IPS-NIHi7 (cell line): ENCODE results near the gene PANK3.
A peak's percentile ranks its signal among the peaks of the same experiment; 100 is the strongest.
"Not testable (repeated sequence)": the region's sequence is repeated elsewhere in the genome, so short reads cannot be mapped to it uniquely, and the experiment has no call there.

ENCODE experiments used
- DNase-seq: peaks from one replicate; pipeline ENCODE4 v3.0.0; 2012; ENCODE audit warnings: mixed read lengths; ENCODE audit errors: extremely low spot score

Gene PANK3

DNA sequence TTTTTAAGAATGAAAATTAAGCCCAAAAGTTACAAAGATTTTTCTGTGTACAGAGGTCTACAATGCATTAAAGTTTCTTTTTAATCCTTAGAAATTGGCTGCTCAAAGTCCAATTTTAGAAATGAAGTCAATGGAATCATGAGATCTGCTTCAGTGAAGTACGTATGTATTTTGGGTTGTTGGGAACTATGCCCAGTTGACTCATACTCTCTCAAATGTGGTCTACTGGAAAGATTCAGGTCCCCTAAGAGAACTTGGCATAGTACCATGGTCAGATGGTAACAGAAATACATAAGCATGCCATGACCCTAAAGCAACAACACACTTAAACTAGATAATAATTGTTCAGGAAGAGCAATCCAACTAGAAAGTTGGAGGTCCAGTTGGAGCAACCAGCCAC is 27.0 kb downstream of the PANK3 start:
- DNase-seq = no peak

DNA sequence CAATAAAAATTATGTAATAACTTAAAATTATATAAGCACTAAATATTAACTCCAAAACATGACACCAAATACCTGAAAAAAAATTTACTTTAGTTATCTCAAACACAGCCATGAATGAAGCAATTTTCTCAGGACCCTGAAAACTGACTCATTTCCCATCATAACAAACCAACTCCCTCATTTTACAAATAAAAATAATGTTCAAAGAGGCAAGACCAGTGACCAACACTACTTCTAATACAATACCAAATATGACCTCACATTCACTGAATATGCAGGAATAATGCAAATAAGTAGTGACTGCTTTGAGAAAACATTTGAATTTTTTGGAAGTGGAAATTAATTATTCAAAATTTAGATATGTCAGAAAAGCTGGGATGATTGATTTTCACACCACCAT is 28.5 kb downstream of the PANK3 start:
- DNase-seq = no peak

DNA sequence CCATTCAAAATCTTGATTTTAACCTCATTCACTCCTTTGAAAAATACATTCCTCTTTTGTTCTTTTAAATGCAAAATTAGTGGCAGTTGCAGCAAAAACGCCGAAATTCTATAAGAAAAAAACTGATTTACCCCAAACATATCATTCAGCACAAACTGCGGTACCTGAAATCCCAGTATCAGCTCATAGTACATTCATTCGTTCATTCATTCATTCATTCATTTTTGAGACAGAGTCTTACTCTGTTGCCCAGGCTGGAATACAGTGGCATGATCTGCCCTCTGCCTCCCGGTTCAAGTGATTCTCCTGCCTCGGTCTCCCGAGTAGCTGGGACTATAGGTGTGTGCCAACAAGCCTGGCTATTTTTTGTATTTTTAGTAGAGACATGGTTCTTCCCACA is 29.6 kb downstream of the PANK3 start:
- DNase-seq = no peak

DNA sequence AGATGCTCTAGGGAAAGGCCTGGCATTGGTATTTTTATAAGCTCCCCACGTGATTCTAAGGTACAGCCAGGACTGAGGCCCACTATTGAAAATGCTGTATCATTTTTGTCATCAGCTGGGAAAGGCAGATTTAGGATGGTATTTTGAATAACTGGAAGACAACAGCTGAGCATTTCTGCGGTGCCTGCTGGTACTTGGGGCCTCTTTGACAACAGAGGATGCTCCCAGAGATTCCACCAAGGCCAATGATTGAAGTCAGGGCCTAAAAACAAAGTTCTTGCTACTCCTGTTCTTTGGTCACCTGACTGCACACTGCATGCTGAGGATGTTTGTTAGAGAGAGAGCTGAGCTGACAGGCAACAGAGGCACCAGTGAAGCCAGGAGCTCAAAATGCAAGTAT is 42.0 kb downstream of the PANK3 start:
- no peak for DNase-seq

DNA sequence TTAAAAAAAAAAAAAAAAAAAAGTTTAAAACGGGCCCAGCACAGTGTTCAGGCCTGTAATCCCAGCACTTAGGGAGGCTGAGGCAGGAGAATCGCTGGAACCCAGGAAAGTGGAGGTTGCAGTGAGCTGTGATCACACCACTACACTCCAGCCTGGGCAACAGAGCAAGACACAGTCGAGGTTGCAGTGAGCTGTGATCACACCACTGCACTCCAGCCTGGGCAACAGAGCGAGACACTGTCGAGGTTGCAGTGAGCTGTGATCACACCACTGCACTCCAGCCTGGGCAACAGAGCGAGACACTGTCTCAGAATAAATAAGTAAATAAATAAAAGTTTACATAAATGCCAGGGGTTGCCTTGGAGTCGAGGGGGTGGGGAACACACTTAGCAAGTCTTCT is 44.8 kb downstream of the PANK3 start:
- DNase-seq = not testable (repeated sequence)

DNA sequence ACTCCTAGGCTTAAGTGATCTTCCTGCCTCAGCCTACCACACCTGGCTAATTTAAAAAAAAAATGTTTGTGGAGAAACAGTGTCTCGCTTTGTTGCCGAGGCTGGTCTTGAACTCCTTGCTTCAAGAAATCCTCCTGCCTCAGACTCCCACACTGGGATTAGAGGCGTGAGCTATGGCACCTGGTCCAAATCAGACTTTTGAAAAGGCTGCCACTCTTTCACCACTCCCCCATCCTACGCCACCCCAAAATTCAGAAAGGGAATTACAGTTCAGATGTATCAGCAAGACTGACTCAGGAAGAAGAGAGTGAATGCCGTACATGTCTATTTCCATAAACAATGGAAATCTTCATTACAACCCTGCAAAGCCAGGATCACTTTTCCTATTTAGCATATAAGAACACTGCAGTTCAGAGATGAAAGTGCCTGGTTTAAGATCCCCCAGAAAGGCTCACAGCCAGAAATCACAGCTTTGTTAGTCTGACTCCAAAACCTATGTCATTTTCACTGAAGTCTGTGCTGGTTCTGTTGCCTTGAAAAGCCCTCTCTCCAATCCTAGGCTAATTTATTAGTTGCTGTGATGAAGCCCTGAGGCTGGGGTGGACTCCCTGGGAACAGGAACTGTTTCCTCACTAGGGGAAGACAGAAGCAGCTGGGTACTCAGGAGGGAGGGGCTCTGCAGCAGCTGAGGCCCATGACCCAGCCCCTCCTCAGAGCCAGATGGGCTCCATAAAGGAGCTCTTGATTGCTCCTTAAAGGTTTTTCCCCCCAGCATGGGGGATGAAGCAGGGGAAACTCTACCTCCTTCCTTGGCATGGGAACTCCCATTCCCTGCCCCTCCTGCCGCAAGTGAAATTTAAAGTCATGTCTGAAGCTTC is 46.9 kb downstream of the PANK3 start:
- peak; percentile 38 for DNase-seq

DNA sequence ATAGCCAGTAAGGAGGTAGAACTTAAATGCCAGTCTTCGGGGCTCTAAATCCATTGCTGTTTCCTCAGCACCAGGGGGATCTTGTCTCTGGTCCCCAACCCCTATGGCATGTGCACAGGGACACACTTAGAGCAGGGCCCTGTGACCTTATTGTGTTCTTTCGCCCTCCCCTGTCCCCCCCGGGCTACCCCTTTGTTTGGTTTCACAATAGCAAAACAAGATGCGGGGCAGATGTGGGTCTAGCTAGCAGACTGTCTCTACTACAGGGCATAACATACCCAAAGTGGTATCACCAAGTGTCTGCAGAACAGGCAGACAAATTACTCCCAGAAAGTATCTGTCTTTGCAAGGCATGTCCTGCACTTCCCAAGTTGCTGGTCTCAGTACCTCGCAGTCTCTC is 48.0 kb downstream of the PANK3 start:
- DNase-seq = no peak

DNA sequence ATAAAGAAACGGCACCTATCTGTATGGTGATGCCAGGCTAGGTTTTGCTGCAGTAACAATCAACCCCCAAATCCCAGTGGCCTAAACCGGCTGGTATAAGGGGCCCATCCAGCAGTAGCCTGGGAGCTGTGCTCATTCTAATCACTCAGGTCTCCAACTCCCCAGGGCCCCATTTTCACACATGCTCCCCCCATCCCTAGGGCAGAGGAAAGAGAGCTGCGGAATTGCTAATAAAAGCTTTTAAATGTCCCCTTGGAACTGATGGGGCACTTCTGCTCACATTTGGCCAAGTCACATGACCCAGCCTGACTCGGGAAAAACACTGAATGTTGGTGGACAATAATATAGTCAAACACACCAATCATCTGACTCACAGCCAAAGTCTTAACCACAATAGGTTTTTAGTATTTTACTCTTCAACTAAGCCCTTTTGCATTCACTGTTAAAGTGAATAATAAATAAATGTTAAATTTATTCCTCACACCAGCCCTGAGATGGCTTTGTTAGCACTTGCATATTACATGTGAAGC is 48.5 kb downstream of the PANK3 start:
- no peak for DNase-seq

DNA sequence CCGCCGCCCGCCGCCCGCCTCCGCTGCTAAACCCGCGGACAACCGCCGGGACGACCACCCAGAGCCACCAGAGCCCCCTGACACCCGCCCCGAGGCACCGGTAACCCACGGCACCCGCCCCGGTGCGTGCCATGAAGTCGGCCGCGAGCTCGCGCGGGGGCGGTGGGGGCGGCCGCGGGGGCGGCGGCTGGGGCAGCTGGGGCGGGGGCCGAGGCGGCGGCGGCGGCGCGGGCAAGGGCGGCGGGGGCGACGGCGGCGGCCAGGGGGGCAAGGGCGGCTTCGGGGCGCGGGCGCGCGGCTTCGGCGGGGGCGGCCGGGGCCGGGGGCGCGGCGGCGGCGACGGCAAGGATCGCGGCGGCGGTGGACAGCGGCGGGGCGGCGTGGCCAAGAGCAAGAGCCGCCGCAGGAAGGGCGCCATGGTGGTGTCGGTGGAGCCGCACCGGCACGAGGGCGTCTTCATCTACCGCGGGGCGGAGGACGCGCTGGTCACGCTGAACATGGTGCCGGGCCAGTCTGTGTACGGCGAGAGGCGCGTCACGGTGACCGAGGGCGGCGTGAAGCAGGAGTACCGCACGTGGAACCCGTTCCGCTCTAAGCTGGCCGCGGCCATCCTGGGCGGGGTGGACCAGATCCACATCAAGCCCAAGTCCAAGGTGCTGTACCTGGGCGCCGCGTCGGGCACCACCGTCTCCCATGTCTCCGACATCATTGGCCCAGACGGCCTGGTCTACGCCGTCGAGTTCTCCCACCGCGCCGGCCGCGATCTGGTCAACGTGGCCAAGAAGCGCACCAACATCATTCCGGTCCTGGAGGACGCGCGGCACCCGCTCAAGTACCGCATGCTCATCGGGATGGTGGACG is 49.6 kb downstream of the PANK3 start:
- DNase-seq = peak; percentile 48

DNA sequence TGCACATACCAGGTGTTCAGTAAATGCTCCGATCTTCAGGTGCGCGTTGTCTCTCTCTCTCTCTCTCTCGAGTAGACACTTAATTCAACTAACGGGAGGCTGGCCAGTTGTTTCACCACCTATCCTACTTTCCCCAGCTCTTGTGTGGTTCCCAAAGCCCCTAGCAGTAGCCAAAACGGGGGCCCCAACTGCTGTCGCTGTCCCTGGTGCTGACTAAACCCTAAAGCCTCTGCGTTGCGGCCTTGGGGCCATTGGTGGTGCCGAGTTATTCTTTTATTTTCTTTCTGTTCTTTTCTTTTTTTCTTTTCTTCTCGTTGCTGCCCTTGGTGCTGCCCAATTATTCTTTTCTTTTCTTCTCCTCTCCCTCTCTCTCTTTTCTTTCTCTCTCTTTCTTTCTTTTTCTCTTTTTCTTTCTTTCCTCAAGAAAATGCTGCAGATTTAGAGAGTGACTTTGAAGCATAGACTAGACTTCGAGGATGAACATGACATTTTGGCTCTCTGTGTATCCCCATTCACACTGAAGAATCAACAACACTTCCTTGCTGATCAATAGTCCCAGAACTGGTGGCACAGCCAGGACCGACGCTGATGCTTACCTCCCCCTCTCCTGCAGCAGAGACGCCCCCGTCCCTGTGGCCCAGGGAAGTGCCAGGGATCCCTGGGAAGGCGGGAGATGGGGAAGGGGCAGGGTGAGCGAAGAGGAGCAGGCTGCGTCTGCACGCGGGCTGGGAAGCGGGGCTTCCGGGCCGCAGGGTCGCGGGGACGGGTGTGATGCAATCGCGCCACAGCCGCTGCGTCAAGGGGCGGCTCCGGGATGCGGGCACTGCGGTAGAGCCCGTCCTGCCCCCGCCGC is 50.4 kb downstream of the PANK3 start, which contains the start of gene FBLL1:
TSS of gene FBLL1 (plus strand) at position 785 of the 853 bp plus-strand sequence. CDS start 200 bp downstream, outside the sequence.
- DNase-seq = peak; percentile 84

DNA sequence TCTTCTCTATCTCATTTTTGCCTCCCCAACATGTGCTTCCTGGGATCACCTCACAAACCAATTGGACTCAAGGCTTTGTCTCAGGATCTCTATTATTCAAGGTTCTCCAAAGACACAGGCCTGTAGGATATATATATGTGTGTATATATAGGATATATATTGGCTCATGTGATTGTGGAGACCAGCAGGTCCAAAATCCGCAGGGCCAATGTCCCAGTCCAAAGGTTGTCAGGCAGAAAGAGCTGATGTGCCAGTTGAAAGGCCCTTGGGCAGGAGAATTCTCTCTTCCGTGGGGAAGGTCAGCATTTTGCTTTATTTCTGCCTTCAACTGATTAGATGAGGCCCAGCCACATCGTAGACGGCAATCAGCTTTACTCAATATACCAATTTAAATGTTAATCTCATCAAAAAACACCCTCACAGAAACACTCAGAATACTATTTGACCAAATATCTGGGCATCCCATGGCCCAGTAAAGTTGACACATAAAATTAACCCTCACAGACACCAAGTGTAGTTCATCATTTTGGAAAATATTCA is 51.3 kb downstream of the PANK3 start:
- no peak for DNase-seq

DNA sequence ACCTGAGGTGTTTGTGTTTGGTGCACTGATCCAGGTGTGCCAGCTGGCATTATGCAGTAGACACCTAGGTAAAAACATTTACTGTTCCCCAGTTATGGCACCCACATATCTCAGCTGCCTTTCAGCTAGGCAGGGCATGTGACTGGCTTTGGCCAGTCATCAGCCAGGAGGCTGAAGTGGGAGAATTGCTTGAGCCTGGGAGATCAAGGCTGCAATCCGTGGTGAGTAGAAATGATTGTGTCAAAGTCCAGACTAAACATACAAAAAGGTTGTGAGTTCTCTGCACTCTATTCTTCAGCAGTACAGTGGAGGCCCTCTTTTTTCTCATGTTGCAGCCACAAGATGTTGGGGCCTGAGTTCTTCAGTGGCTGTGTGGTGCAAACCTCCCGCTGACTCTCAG is 53.3 kb downstream of the PANK3 start:
- no peak for DNase-seq

DNA sequence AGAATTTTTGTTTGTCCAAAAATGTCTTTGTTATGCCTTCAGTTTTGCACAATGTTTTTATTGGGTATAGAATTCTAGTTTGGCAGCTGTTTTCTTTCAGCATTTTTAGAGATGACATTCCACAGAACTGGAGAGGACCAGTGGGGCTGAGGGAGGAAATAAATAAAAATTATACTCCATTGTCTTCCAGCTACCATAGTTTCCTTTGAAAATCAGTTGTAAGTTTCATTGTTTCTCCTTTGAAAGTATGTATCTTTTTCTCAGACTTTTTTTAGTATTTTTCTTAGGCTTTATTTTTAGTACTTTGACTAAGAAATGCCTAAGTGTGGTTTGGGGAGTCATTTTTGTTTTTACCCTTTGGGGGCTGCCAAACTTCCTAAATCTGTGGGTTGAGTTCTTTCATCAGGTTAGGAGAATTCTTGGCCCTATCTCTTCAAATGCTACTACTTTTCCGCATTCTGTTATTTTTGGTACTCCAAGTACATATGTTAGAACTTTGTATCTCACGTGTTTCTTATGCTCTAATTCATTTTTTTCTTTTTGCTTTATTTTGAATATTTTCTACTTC is 65.2 kb downstream of the PANK3 start:
- no peak for DNase-seq

DNA sequence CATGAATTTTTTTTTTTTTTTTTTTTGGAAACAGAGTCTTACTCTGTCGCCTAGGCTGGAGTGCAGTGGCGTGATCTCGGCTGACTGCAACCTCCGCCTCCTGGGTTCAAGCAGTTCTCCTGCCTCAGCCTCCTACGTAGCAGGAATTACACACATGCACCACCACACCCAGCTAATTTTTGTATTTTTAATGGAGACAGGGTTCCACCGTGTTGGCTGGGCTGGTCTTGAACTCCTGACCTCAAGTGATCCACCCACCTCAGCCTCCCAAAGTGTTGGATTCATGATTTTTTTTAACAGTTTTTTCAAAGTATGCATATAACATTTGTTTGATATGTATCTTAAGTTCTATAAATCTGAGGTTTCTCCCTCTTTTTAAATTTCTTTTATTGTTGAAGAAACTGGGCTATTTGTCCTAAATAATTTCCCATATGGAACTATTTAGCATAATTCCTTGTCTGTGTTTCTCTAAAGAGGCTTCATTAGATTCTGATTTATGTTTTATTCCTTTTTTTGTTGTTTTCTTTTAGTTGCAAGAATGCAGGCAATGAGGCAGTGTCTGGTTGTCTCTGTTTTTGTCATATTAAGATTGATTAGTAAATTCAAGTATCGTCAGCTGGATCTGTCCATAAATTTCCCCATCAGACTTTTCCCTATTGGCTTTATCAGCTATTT is 76.5 kb downstream of the PANK3 start:
- no peak for DNase-seq
